K562 (cell line): ENCODE measurements around the gene ATL3. TPM values are rescaled to one million over a fixed set of nuclear protein-coding genes. Genes with fewer than 3 reads are reported as not detected.

Experiments
- ATAC-seq: fragments of 200-7000 bp; cut with Tn5 transposase; 3 replicates; pipeline ENCODE4 v1.9.1; 2020; ENCODE audit warnings: moderate library complexity
- BruUV-seq: library from RNA; stranded (reverse); fragments of 400-500 nt; replicated peaks from 2 replicates; lab custom pipeline; 2021; lab: Mats Ljungman, UMichigan
- CTCF ChIA-PET: fragments of 300-600 bp; formaldehyde crosslinking; extraction: SDS; loops from one replicate; lab custom pipeline; 2021; ENCODE audit warnings: low intra/inter-chr PET ratio; lab: Yijun Ruan, JAX
- POLR2A ChIA-PET: fragments of 300-600, 350-650 bp; sonication (Branson Sonifier 250); formaldehyde crosslinking; extraction: SDS; loops from one replicate; lab custom pipeline; 2021; ENCODE audit warnings: antibody characterized with exemption, inconsistent platforms; lab: Yijun Ruan, JAX
- DNase-seq, 4 experiments: peaks; one replicate each; pipeline versions ENCODE4 v3.0.0 to v3.0.0-alpha.2; 2011 to 2018; ENCODE audit warnings: low spot score in 3 of 4, mixed read lengths in 3 of 4; ENCODE audit errors: extremely low read depth in 1 of 4
- FAIRE-seq: peaks from 2 replicates; lab custom pipeline; 2011; peaks lifted over from hg19 to GRCh38; lab: Jason Lieb, UNC
- H2AFZ ChIP-seq: 2 replicates; pipeline ENCODE4 v1.6.0; 2011; ENCODE audit warnings: low read depth, low read length, control low read depth, inconsistent platforms
- H3K27ac ChIP-seq: fragments of 200-600 bp; 3 replicates; pipeline ENCODE4 v1.8.0; 2011; ENCODE audit warnings: low read depth, mild to moderate bottlenecking, control low read depth, inconsistent platforms, low read length, moderate library complexity, mixed read lengths; ENCODE audit errors: extremely low read depth
- H3K27me3 ChIP-seq, 2 experiments: fragments of 300-600 bp in 1 of 2; 2 replicates in 1 of 2; 3 replicates in 1 of 2; pipeline versions ENCODE4 v1.6.0 to v1.8.0; 2011; ENCODE audit warnings: inconsistent platforms in 2 of 2, low read length in 2 of 2, mild to moderate bottlenecking in 1 of 2, mixed read lengths in 1 of 2, moderate library complexity in 1 of 2; ENCODE audit not compliant: control insufficient read depth in 2 of 2, insufficient read depth in 2 of 2
- H3K36me3 ChIP-seq: fragments of 300-600 bp; 3 replicates; pipeline ENCODE4 v1.8.0; 2011; ENCODE audit warnings: mild to moderate bottlenecking, low read length, inconsistent platforms; ENCODE audit not compliant: control insufficient read depth, insufficient read depth
- H3K4me1 ChIP-seq, 2 experiments: fragments of 200-600 bp in 1 of 2; replicated peaks in 1 of 2; 2 replicates in 1 of 2; 3 replicates in 1 of 2; pipeline versions ENCODE4 v1.5.1 to v1.8.0; 2011; ENCODE audit warnings: inconsistent platforms in 2 of 2, low read length in 2 of 2, mild to moderate bottlenecking in 1 of 2, mixed read lengths in 1 of 2, moderate library complexity in 1 of 2; ENCODE audit not compliant: control insufficient read depth in 2 of 2, insufficient read depth in 2 of 2
- H3K4me2 ChIP-seq: 2 replicates; pipeline ENCODE4 v1.6.1; 2011; ENCODE audit warnings: low read length, control low read depth, inconsistent platforms, mixed read lengths; ENCODE audit not compliant: insufficient read depth
- H3K4me3 ChIP-seq: fragments of 200-600 bp; sonication (generic), shearing (Covaris generic); 2 replicates; pipeline ENCODE4 v1.5.1; 2016; ENCODE audit warnings: control low read depth, inconsistent platforms
- H3K79me2 ChIP-seq: fragments of 200-600 bp; 3 replicates; pipeline ENCODE4 v1.8.0; 2011; ENCODE audit warnings: low read length, inconsistent platforms; ENCODE audit not compliant: control insufficient read depth, insufficient read depth
- H3K9ac ChIP-seq, 2 experiments: 2 replicates each; pipeline versions ENCODE4 v1.6.0 to v1.6.1; 2011; ENCODE audit warnings: low read depth in 2 of 2, low read length in 2 of 2, control low read depth in 1 of 2, inconsistent platforms in 1 of 2, mild to moderate bottlenecking in 1 of 2, mixed read lengths in 1 of 2; ENCODE audit not compliant: insufficient read depth in 1 of 2
- H3K9me1 ChIP-seq: one replicate; pipeline ENCODE4 v1.6.0; 2011; ENCODE audit warnings: inconsistent platforms, mild to moderate bottlenecking, low read length, moderate library complexity; ENCODE audit not compliant: control insufficient read depth, insufficient read depth
- H3K9me3 ChIP-seq: replicated peaks from 2 replicates; pipeline ENCODE4 v1.5.1; 2011; ENCODE audit warnings: low read depth, low read length, inconsistent platforms; ENCODE audit not compliant: control insufficient read depth, insufficient read depth
- H4K20me1 ChIP-seq: replicated peaks from 2 replicates; pipeline ENCODE4 v1.6.1; 2011; ENCODE audit warnings: low read length, inconsistent platforms, mixed read lengths; ENCODE audit not compliant: control insufficient read depth, insufficient read depth
- ADNP ChIP-seq: fragments of 200-800 bp; sonication (Bioruptor generic); IDR thresholded peaks from 2 replicates; pipeline ENCODE4 v1.6.1; 2016; ENCODE audit warnings: missing genetic modification characterization, missing compliant biosample characterization
- CTCF ChIP-seq, 3 experiments: IDR thresholded peaks in 2 of 3; conservative IDR thresholded peaks in 1 of 3; 2 replicates each; pipeline ENCODE4 v1.5.1; 2011 to 2012; ENCODE audit warnings: low read length in 3 of 3, mild to moderate bottlenecking in 3 of 3, control low read depth in 2 of 3, improper control_type of control experiment in 1 of 3, inconsistent platforms in 1 of 3, low read depth in 1 of 3, mixed read lengths in 1 of 3, moderate library complexity in 1 of 3; ENCODE audit not compliant: insufficient read depth in 2 of 3
- RAD21 ChIP-seq, 2 experiments: fragments of 250-450 bp in 1 of 2; fragments of 450-650 bp in 1 of 2; sonication (Bioruptor Pico) in 1 of 2; formaldehyde crosslinking in 1 of 2; IDR thresholded peaks in 1 of 2; conservative IDR thresholded peaks in 1 of 2; 2 replicates each; pipeline versions ENCODE4 v1.4.0 to v1.8.0; 2020 to 2022; ENCODE audit warnings: mild to moderate bottlenecking in 2 of 2, moderate library complexity in 1 of 2
- ZNF655 ChIP-seq: fragments of 250-450 bp; sonication (Bioruptor Pico); IDR thresholded peaks from 2 replicates; pipeline ENCODE4 v1.5.0; 2021
- in situ Hi-C: fragments of 300-500 bp; cut with MboI; formaldehyde crosslinking; loops from 4 replicates; pipeline ENCODE4 v1.15.0; 2018; ENCODE audit warnings: inconsistent platforms, mixed read lengths
- intact Hi-C: fragments of 100-400 bp; cut with micrococcal nuclease; formaldehyde crosslinking; loops from 2 replicates; pipeline ENCODE4 v1.14.2; 2022
- polyA plus RNA-seq, 8 experiments: library from polyadenylated mRNA; depleted of rRNA in 4 of 8; stranded (reverse) in 5 of 8; unstranded in 3 of 8; fragments of >200 nt; fragmentation: Nextera tagmentation in 2 of 8; fragmentation: Illumina TruSeq in 1 of 8; extraction: Ambion mirVana in 2 of 8; extraction: Trizol in 1 of 8; gene quantifications; 2 replicates each; pipeline versions ENCODE4 v1.2.1 to v1.2.3, GENCODE V29; 2011 to 2014; ENCODE audit warnings: inconsistent platforms in 1 of 8, missing spikeins in 1 of 8
- total RNA-seq, 7 experiments: library from RNA; depleted of rRNA in 6 of 7; stranded (reverse); fragments of >200 nt in 6 of 7; fragmentation: Illumina TruSeq in 2 of 7; extraction: Trizol in 2 of 7; gene quantifications; 2 replicates each; pipeline versions ENCODE4 v1.2.1 to v1.2.3, GENCODE V29; 2011 to 2021; ENCODE audit warnings: low replicate concordance in 1 of 7

ATL3 gene
- total and polyA plus RNA-seq, 9 of the 15 experiments (the other 6 are each of a cell fraction or from before 2014, with no cell fraction given) = 18.2 to 39.8 (median 23.9) TPM

GRCh38 chr11:63641727-63642126, 29.4 kb downstream of the ATL3 start:
- in situ Hi-C loops (no loop called here), intact Hi-C loops (no loop called here)
- Histone ChIP-seq H3K9me3 (no peaks in the 10 kb centered on the region), H3K36me3 (peaks cover 71% of the 10 kb centered on the region), H3K27me3 (no peaks in the 10 kb centered on the region), H3K4me3 (no peak overlapping the region), H3K4me1 (no peaks in the 10 kb centered on the region), H3K9ac (no peak overlapping the region), H4K20me1 (no peaks in the 10 kb centered on the region), H2AFZ (no peak overlapping the region), H3K79me2 (no peaks in the 10 kb centered on the region), H3K4me2 (no peak overlapping the region), H3K9me1 (no peaks in the 10 kb centered on the region), H3K27ac (no peak overlapping the region)
- POLR2A ChIA-PET = interaction anchor here (1.3 kb wide), 1 partner anchor 19 kb away, joined by 4 read pairs; no protein-coding TSS in a partner anchor
- BruUV-seq = no TSS peak
- ATAC-seq = no peak
- DNase-seq = no peak
- no peak for TF ChIP-seq ZNF655 (CRISPR knock-in tag)
- peak in 1 of 3 experiments; percentile 22; a peak in 1 of 6 replicates for TF ChIP-seq CTCF (IDR thresholded peaks at IDR 0.05 in 2 of 3, conservative IDR thresholded peaks at IDR 0.05 in 1 of 3; ENCODE audit: insufficient read depth in 2 of 3, low read depth in 1 of 3, low read length in 3 of 3)
- TF ChIP-seq RAD21 (CRISPR knock-in tag; conservative IDR thresholded peaks at IDR 0.05 in 1 of 2, IDR thresholded peaks at IDR 0.05 in 1 of 2) = peak in 1 of 2 experiments; percentile 42; a peak in 2 of 4 replicates
- no peak for TF ChIP-seq ADNP (tag)
- CTCF ChIA-PET = interaction anchor here (1.0 kb wide), 2 partner anchors 97 to 98 kb away, joined by 3 to 4 read pairs; no protein-coding TSS in a partner anchor
- no peak for FAIRE-seq
